ENCODE results near the gene ITSN2.

ITSN2 gene

GRCh38 chr2:24241528-24241927 is 118.8 kb downstream of the ITSN2 start:
- H3K27me3 ChIP-seq (replicated peaks), result no peaks in the 10 kb centered on the region
- H3K27ac ChIP-seq, result no peak overlapping the region
- H3K4me3 ChIP-seq (ENCODE audit: low read depth, low read length), result no peak overlapping the region
- DNase-seq, result no peak
- H3K36me3 ChIP-seq (replicated peaks), result no peaks in the 10 kb centered on the region
- in situ Hi-C loops (cut with HindIII; ENCODE audit: low pct_ligation_motif_present, low sequenced_read_pairs), result no loop called here
- TF ChIP-seq, protein P1, sequence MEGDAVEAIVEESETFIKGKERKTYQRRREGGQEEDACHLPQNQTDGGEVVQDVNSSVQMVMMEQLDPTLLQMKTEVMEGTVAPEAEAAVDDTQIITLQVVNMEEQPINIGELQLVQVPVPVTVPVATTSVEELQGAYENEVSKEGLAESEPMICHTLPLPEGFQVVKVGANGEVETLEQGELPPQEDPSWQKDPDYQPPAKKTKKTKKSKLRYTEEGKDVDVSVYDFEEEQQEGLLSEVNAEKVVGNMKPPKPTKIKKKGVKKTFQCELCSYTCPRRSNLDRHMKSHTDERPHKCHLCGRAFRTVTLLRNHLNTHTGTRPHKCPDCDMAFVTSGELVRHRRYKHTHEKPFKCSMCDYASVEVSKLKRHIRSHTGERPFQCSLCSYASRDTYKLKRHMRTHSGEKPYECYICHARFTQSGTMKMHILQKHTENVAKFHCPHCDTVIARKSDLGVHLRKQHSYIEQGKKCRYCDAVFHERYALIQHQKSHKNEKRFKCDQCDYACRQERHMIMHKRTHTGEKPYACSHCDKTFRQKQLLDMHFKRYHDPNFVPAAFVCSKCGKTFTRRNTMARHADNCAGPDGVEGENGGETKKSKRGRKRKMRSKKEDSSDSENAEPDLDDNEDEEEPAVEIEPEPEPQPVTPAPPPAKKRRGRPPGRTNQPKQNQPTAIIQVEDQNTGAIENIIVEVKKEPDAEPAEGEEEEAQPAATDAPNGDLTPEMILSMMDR (IDR thresholded peaks at IDR 0.05; ENCODE audit: low read depth, low read length, missing control alignments), result no peak

GRCh38 chr2:24239553-24239952 is 120.8 kb downstream of the ITSN2 start:
- no peak overlapping the region for H3K4me3 ChIP-seq (ENCODE audit: low read depth, low read length)
- in situ Hi-C loops (cut with HindIII; ENCODE audit: low pct_ligation_motif_present, low sequenced_read_pairs), result no loop called here
- no peak overlapping the region for H3K27ac ChIP-seq
- no peaks in the 10 kb centered on the region for H3K36me3 ChIP-seq (replicated peaks)
- TF ChIP-seq, protein P1 (IDR thresholded peaks at IDR 0.05; ENCODE audit: low read depth, low read length, missing control alignments), result no peak
- no peaks in the 10 kb centered on the region for H3K27me3 ChIP-seq (replicated peaks)
- DNase-seq, result no peak

DNA sequence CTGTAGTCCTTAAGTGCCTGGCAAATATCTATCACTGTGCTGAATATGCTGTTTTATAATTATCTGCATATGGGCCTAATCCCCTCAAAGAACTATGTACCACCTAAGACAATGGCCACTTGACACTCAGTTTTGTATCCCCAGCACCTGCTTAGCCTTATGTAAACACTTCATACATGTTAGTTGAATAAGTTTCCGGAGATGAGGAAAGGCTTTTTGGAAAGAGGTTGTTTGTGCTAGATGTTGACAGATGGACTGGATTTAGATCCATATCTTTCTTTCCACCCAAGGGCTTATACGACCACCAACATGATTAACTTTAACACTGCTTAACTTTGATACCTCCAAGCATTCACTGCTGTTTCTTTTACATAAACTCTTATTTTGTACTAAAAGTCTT is 122.2 kb downstream of the ITSN2 start:
- TF ChIP-seq, protein P1 (IDR thresholded peaks at IDR 0.05; ENCODE audit: low read depth, low read length, missing control alignments), result no peak
- Histone ChIP-seq H3K27me3 (replicated peaks) (no peaks in the 10 kb centered on the region), H3K36me3 (replicated peaks) (no peaks in the 10 kb centered on the region), H3K4me3 (ENCODE audit: low read depth, low read length) (no peak overlapping the region), H3K27ac (no peak overlapping the region)
- DNase-seq, result no peak
- in situ Hi-C loops (cut with HindIII; ENCODE audit: low pct_ligation_motif_present, low sequenced_read_pairs), result no loop called here

DNA sequence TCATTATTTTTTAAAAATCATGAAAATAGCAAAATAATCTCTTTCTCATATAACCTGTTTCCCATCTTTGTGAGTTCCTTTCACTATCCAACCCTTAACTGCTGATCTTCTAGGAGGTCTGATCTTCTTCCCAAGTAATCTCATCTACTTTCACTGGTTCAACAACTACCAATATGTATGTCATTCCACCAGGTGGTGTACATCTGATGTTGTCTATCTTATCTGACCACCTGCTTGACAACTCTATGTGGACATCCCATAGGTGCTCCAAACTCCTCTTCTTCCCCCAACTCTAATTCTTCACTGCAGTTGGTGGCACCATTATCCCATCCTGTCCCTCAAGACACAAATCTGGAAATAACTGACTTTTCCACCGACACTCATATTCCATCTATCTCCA is 123.0 kb downstream of the ITSN2 start:
- Histone ChIP-seq H3K36me3 (replicated peaks) (no peaks in the 10 kb centered on the region), H3K4me3 (ENCODE audit: low read depth, low read length) (no peak overlapping the region), H3K27ac (no peak overlapping the region), H3K27me3 (replicated peaks) (no peaks in the 10 kb centered on the region)
- DNase-seq, result no peak
- TF ChIP-seq, protein P1 (IDR thresholded peaks at IDR 0.05; ENCODE audit: low read depth, low read length, missing control alignments), result no peak
- in situ Hi-C loops (cut with HindIII; ENCODE audit: low pct_ligation_motif_present, low sequenced_read_pairs), result no loop called here

GRCh38 chr2:24233321-24233720 is 127.0 kb downstream of the ITSN2 start:
- Histone ChIP-seq H3K4me3 (ENCODE audit: low read depth, low read length) (no peak overlapping the region), H3K36me3 (replicated peaks) (no peaks in the 10 kb centered on the region), H3K27me3 (replicated peaks) (no peaks in the 10 kb centered on the region), H3K27ac (no peak overlapping the region)
- no peak for DNase-seq
- TF ChIP-seq, protein P1 (IDR thresholded peaks at IDR 0.05; ENCODE audit: low read depth, low read length, missing control alignments), result no peak
- in situ Hi-C loops (cut with HindIII; ENCODE audit: low pct_ligation_motif_present, low sequenced_read_pairs), result no loop called here

DNA sequence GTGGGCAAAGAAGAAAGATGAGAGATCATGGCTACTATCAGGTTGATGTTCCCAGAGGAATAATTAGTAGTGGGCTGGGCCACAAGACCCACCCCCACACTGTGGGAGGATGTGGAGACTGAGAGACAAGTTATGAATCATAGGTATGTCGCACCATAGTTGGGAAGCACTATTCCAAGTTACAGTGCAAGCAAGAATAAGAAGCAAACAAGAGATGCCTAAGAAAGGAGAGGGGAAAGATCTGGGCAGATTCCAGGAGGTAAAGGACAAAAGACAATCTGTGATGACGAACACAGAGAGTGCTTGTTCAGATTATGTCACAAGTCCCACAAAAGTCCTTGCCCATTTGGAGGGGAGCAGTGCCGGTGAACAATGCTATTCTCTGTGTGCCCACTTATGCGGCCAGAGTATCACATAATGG is 128.9 kb downstream of the ITSN2 start:
- H3K27ac ChIP-seq, result peak overlapping the region; percentile 25
- H3K4me3 ChIP-seq (ENCODE audit: low read depth, low read length), result no peak overlapping the region
- DNase-seq, result peak; percentile 54
- in situ Hi-C loops (cut with HindIII; ENCODE audit: low pct_ligation_motif_present, low sequenced_read_pairs), result no loop called here
- no peaks in the 10 kb centered on the region for H3K27me3 ChIP-seq (replicated peaks)
- TF ChIP-seq, protein P1 (IDR thresholded peaks at IDR 0.05; ENCODE audit: low read depth, low read length, missing control alignments), result no peak
- H3K36me3 ChIP-seq (replicated peaks), result no peaks in the 10 kb centered on the region
